ENCODE results near the gene HSPA13. TPM values are rescaled to one million over a fixed set of nuclear protein-coding genes. Genes with fewer than 3 reads are reported as not detected.

Gene HSPA13, protein sequence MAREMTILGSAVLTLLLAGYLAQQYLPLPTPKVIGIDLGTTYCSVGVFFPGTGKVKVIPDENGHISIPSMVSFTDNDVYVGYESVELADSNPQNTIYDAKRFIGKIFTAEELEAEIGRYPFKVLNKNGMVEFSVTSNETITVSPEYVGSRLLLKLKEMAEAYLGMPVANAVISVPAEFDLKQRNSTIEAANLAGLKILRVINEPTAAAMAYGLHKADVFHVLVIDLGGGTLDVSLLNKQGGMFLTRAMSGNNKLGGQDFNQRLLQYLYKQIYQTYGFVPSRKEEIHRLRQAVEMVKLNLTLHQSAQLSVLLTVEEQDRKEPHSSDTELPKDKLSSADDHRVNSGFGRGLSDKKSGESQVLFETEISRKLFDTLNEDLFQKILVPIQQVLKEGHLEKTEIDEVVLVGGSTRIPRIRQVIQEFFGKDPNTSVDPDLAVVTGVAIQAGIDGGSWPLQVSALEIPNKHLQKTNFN
- total RNA-seq (10 to 100 TPM; 32.0 to 38.5 TPM), polyA plus RNA-seq (10 to 100 TPM; 15.8 to 16.3 TPM)

DNA sequence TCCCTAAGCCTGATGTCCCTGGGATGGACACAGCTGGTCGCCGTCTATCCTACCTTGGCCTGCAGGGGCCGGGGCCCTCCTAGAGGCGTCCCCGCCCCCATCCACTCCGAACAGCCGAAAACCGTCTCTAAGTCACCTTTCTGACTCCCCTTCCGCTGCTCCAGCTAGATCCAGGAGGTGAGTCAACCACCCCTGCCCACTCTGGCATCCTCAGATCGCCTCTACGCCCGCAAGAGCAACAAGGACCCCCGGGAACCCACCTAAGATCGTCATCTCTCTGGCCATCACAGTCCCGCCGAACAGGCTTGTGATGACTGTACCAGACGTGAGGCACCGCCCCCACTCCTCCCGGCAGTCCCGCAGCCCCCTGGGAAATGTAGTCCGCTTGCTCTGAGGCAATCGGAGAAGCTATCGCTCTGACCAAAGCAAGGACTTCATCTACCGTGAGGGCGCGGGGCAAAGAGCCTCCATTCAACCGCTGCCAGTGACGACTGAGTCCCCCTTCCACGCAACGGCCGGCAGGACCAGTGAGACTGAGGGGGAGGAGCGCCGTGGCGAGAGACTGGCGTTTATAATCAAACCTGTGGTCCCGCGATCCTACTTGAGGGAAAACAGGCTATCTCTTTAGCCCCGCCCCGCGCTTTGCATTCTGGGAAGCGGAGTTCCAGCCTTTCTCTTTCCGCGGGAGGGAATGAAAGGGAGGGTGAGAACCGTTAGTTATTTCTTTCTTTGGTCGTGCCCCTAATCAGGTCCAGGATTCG, at the start of gene HSPA13:
Gene HSPA13, minus strand, starts transcription at position 312 of the 761 bp plus-strand sequence. Its CDS starts 27 bp downstream, at position 285.
- Mint-ChIP-seq H3K4me3 (peak within 1 kb of the TSS; percentile 98 to 100 (median 100)), H3K4me1 (peaks cover 16 to 51% (median 32%) of the 10 kb centered on the region in 4 donors), H3K9me3 (no peaks in the 10 kb centered on the region), H3K27ac (peak within 1 kb of the TSS; percentile 99 to 100 (median 100)), H3K36me3 (peaks cover 5 to 29% of the 10 kb centered on the region in 2 donors), H3K27me3 (no peaks in the 10 kb centered on the region)
- intact Hi-C loops (cut with micrococcal nuclease) = loop anchor here (1.0 to 10.0 kb wide), 7 partner anchors 151 to 1442 kb away; partner anchors contain the start of gene SAMSN1
- Histone ChIP-seq H3K9me3 (ENCODE audit: control insufficient read depth in 1 of 2, low read length in 2 of 2) (no peaks in the 10 kb centered on the region), H3K4me3 (ENCODE audit: low read length in 2 of 2) (peak within 1 kb of the TSS; percentile 77 to 80), H3K36me3 (ENCODE audit: insufficient read depth, low read length) (peaks cover 3% of the 10 kb centered on the region), H3K27me3 (ENCODE audit: insufficient read depth, low read length) (no peaks in the 10 kb centered on the region), H3K4me1 (ENCODE audit: insufficient read depth, low read length) (peaks cover 35% of the 10 kb centered on the region), H3K27ac (ENCODE audit: low read depth, low read length) (peak within 1 kb of the TSS; percentile 84)
- ChIA-PET POLR2A (ENCODE audit: partially characterized antibody) (interaction anchor here (0.6 to 1.7 kb wide), 7 partner anchors 11 to 682 kb away, joined by 3 to 9 read pairs (median 3); partner anchors contain the start of gene NRIP1), CTCF (ENCODE audit: partially characterized antibody) (interaction anchor here (0.6 to 1.7 kb wide), 6 partner anchors 18 to 1351 kb away, joined by 3 to 5 read pairs (median 4); no protein-coding TSS in a partner anchor)
- DNase-seq = peak; percentile 98 to 100 (median 99)

DNA sequence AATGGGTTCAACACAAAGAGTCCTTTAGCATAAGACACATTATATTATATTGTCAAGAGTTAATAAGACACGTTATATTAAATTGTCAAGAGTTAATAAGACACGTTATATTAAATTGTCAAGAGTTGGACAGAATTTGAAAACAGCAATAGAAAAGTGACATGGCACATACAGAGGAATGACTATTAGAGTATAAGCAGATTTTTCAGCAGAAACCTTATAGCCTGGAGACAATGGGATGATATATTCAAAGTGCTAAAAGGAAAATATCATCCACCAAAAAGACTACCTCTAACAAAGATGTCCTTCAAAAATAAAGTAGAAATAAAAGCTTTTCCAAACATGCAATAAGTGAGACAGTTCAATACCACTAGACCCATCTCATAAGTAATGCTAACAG, 36.0 kb upstream of the HSPA13 start:
- intact Hi-C loops (cut with micrococcal nuclease) = no loop called here
- Mint-ChIP-seq H3K4me3 (peak overlapping the region in 1 of 8 donors; percentile 1), H3K4me1 (no peaks in the 10 kb centered on the region), H3K9me3 (peaks cover 2 to 42% (median 30%) of the 10 kb centered on the region in 8 donors), H3K27ac (no peak overlapping the region), H3K27me3 (peaks cover 18 to 24% of the 10 kb centered on the region in 2 donors), H3K36me3 (peaks cover 7 to 9% of the 10 kb centered on the region in 2 donors)
- Histone ChIP-seq H3K27me3 (ENCODE audit: insufficient read depth, low read length) (no peaks in the 10 kb centered on the region), H3K27ac (ENCODE audit: low read depth, low read length) (no peak overlapping the region), H3K36me3 (ENCODE audit: insufficient read depth, low read length) (no peaks in the 10 kb centered on the region), H3K4me3 (ENCODE audit: low read length in 2 of 2) (no peak overlapping the region), H3K9me3 (ENCODE audit: control insufficient read depth in 1 of 2, low read length in 2 of 2) (peaks cover 0 to 11% of the 10 kb centered on the region in 2 donors), H3K4me1 (ENCODE audit: insufficient read depth, low read length) (no peaks in the 10 kb centered on the region)
- POLR2A ChIA-PET (ENCODE audit: partially characterized antibody) = no interaction called here
- CTCF ChIA-PET (ENCODE audit: partially characterized antibody) = no interaction called here
- no peak for DNase-seq

DNA sequence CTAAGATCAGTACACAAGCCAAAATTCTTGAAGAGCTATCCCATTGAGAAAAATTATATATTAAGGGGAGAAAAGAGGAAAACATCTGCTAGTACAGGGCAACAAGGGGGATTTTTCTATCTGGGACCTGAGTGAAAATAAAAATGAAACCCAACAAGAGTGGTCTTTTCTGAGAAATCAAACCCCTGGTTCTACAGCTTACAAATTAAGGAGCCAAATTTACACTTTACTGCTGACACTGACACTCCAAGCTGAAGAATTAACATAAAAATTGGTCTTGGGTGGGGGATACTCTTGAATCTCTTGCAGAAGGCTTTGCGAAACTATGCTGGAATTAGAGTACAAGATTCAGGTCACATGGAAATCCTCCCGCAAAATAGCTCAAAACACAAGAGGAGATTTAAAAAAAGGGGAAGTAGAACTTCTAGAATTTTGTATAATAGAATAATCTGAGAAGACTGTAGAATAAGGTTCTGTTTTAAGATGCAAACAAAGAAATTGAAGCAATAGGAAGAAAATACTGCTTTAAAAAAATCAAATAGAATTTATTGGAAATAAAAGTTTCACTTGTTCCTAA, 32.1 kb upstream of the HSPA13 start:
- Mint-ChIP-seq H3K4me3 (no peak overlapping the region), H3K27me3 (peaks cover 13 to 18% of the 10 kb centered on the region in 2 donors), H3K27ac (no peak overlapping the region), H3K9me3 (peaks cover 2 to 27% (median 20%) of the 10 kb centered on the region in 8 donors), H3K4me1 (no peaks in the 10 kb centered on the region), H3K36me3 (peaks cover 6 to 7% of the 10 kb centered on the region in 2 donors)
- no peaks in the 10 kb centered on the region for H3K36me3 ChIP-seq (ENCODE audit: insufficient read depth, low read length)
- DNase-seq = no peak
- intact Hi-C loops (cut with micrococcal nuclease) = no loop called here
- ChIA-PET POLR2A (ENCODE audit: partially characterized antibody) (no interaction called here), CTCF (ENCODE audit: partially characterized antibody) (no interaction called here)
- H3K27ac ChIP-seq (ENCODE audit: low read depth, low read length) = no peak overlapping the region
- no peaks in the 10 kb centered on the region for H3K27me3 ChIP-seq (ENCODE audit: insufficient read depth, low read length)
- H3K9me3 ChIP-seq (ENCODE audit: control insufficient read depth in 1 of 2, low read length in 2 of 2) = peaks cover 0 to 11% of the 10 kb centered on the region in 2 donors
- H3K4me3 ChIP-seq (ENCODE audit: low read length in 2 of 2) = no peak overlapping the region
- no peaks in the 10 kb centered on the region for H3K4me1 ChIP-seq (ENCODE audit: insufficient read depth, low read length)

DNA sequence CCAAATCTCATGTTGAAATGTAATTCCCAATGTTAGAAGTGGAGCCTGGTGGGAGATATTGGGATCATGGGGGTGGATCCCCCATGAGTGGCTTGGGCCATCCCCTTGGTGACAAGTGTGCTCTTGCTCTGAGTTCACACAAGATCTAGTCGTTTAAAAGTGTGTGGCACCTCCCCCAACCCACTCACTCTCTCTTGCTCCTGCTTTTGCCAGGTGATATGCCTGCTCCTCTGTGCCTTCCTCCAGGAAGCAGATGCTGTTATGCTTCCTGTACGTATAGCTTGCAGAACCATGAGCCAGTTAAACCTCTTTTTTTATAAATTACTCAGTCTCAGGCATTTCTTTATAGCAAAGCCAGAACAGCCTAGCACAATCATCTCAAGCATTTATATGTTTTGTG, 23.0 kb upstream of the HSPA13 start:
- no peak overlapping the region for H3K4me3 Mint-ChIP-seq
- peaks cover 0 to 4% (median 1%) of the 10 kb centered on the region in 8 donors for H3K9me3 Mint-ChIP-seq
- H3K4me1 Mint-ChIP-seq = peaks cover 0 to 1% (median 0%) of the 10 kb centered on the region in 4 donors
- Histone ChIP-seq H3K27ac (ENCODE audit: low read depth, low read length) (no peak overlapping the region), H3K36me3 (ENCODE audit: insufficient read depth, low read length) (no peaks in the 10 kb centered on the region), H3K27me3 (ENCODE audit: insufficient read depth, low read length) (no peaks in the 10 kb centered on the region), H3K4me1 (ENCODE audit: insufficient read depth, low read length) (no peaks in the 10 kb centered on the region), H3K4me3 (ENCODE audit: low read length in 2 of 2) (no peak overlapping the region), H3K9me3 (ENCODE audit: control insufficient read depth in 1 of 2, low read length in 2 of 2) (no peaks in the 10 kb centered on the region)
- H3K27ac Mint-ChIP-seq = no peak overlapping the region
- intact Hi-C loops (cut with micrococcal nuclease) = no loop called here
- ChIA-PET CTCF (ENCODE audit: partially characterized antibody) (no interaction called here), POLR2A (ENCODE audit: partially characterized antibody) (no interaction called here)
- no peaks in the 10 kb centered on the region for H3K36me3 Mint-ChIP-seq
- DNase-seq = peak in 1 of 5 donors; percentile 11
- peaks cover 0 to 3% of the 10 kb centered on the region in 2 donors for H3K27me3 Mint-ChIP-seq

DNA sequence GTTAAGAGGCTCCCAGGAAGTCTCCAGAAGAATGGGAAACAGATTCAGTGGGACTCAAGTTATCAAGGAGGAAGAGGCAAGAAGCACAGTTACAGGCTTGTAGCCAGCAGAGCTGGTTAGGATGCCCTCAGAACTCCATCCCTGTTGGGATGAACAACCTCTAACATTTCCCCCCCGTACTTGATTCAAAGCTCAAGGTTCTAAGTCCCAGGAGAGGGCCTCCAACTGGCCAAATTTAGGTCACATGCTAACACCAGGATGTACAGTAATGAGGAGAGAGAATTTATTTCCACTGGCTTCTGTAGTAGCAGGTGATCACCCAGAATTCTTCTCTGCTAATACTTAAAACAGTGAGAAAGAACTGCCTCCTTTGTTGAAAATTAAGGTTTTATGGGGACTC, 22.3 kb upstream of the HSPA13 start:
- Mint-ChIP-seq H3K4me3 (no peak overlapping the region), H3K4me1 (peaks cover 0 to 1% (median 0%) of the 10 kb centered on the region in 4 donors), H3K27me3 (peaks cover 0 to 3% of the 10 kb centered on the region in 2 donors), H3K9me3 (peaks cover 0 to 4% (median 1%) of the 10 kb centered on the region in 8 donors), H3K27ac (no peak overlapping the region), H3K36me3 (no peaks in the 10 kb centered on the region)
- no peaks in the 10 kb centered on the region for H3K9me3 ChIP-seq (ENCODE audit: control insufficient read depth in 1 of 2, low read length in 2 of 2)
- intact Hi-C loops (cut with micrococcal nuclease) = no loop called here
- DNase-seq = no peak
- H3K27me3 ChIP-seq (ENCODE audit: insufficient read depth, low read length) = no peaks in the 10 kb centered on the region
- CTCF ChIA-PET (ENCODE audit: partially characterized antibody) = no interaction called here
- POLR2A ChIA-PET (ENCODE audit: partially characterized antibody) = no interaction called here
- H3K4me3 ChIP-seq (ENCODE audit: low read length in 2 of 2) = no peak overlapping the region
- H3K27ac ChIP-seq (ENCODE audit: low read depth, low read length) = no peak overlapping the region
- no peaks in the 10 kb centered on the region for H3K36me3 ChIP-seq (ENCODE audit: insufficient read depth, low read length)
- no peaks in the 10 kb centered on the region for H3K4me1 ChIP-seq (ENCODE audit: insufficient read depth, low read length)

DNA sequence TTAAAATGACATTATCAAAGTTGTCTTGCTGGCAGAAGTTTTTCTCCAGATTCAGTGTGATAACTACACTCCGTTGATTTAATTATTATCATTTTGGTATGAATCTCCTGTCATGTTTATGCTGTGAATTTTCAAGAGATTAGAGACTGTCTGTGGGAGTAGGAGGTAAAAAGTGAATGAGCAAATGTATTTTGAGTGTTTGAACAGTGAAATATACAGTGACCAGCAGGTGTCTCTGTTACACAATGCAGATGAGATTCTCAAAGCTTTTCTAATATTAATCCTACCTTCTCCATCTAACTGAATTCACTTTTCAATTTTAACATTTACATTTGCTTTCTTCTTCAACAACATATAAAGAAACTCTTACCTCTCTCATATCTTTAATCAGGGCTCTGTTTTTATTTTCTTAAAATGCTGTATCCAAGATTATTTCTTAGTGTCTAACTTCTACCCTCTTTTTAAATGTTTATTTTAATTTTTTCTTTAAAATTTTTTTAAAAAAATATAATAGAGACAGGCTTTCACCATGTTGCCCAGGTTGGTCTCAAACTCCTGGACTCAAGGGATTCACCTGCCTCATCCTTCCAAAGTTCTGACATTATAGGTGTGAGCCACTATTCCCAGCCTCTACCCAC, 20.9 kb upstream of the HSPA13 start:
- ChIA-PET CTCF (ENCODE audit: partially characterized antibody) (interaction anchor here (0.7 to 4.8 kb wide), 10 partner anchors 14 to 1084 kb away, joined by 3 to 22 read pairs (median 4); no protein-coding TSS in a partner anchor), POLR2A (ENCODE audit: partially characterized antibody) (no interaction called here)
- Histone ChIP-seq H3K27ac (ENCODE audit: low read depth, low read length) (no peak overlapping the region), H3K27me3 (ENCODE audit: insufficient read depth, low read length) (no peaks in the 10 kb centered on the region), H3K9me3 (ENCODE audit: control insufficient read depth in 1 of 2, low read length in 2 of 2) (no peaks in the 10 kb centered on the region), H3K36me3 (ENCODE audit: insufficient read depth, low read length) (no peaks in the 10 kb centered on the region), H3K4me1 (ENCODE audit: insufficient read depth, low read length) (no peaks in the 10 kb centered on the region), H3K4me3 (ENCODE audit: low read length in 2 of 2) (no peak overlapping the region)
- peaks cover 0 to 3% of the 10 kb centered on the region in 2 donors for H3K27me3 Mint-ChIP-seq
- peaks cover 0 to 7% (median 3%) of the 10 kb centered on the region in 8 donors for H3K9me3 Mint-ChIP-seq
- H3K4me3 Mint-ChIP-seq = no peak overlapping the region
- DNase-seq = peak in 4 of 5 donors; percentile 32 to 45 (median 38)
- H3K27ac Mint-ChIP-seq = no peak overlapping the region
- peaks cover 0 to 1% (median 0%) of the 10 kb centered on the region in 4 donors for H3K4me1 Mint-ChIP-seq
- intact Hi-C loops (cut with micrococcal nuclease) = loop anchor here (1.0 to 5.0 kb wide), 6 partner anchors 335 to 1189 kb away; partner anchors contain the start of gene NRIP1
- H3K36me3 Mint-ChIP-seq = no peaks in the 10 kb centered on the region
